ENCODE data around the gene ANKRD62. TPM values are rescaled to one million over a fixed set of nuclear protein-coding genes. Genes with fewer than 3 reads are reported as not detected.
"Not testable (repeated sequence)": the region's sequence is repeated elsewhere in the genome, so short reads cannot be mapped to it uniquely, and the experiment has no call there.

ANKRD62 gene
- total RNA-seq, 1 experiment from 2014 or later: not detected

GRCh38 chr18:12076424-12077140, 17.1 kb upstream of the ANKRD62 start:
- Histone ChIP-seq H3K36me3 (no peaks in the 10 kb centered on the region), H3K27me3 (replicated peaks) (peaks cover 5% of the 10 kb centered on the region; the same call in 1 of the 2 replicates), H3K27ac (no peak overlapping the region), H3K4me3 (peak overlapping the region; percentile 18; the same call in 1 of the 2 replicates), H3K9me3 (replicated peaks) (no peaks in the 10 kb centered on the region), H3K4me1 (replicated peaks) (no peaks in the 10 kb centered on the region)
- peak in 1 of 2 experiments; percentile 14 for DNase-seq (ENCODE audit: low read depth in 1 of 2, low spot score in 2 of 2)

- H3K9me3 ChIP-seq (replicated peaks); H3K36me3 ChIP-seq; H3K27me3 ChIP-seq (replicated peaks); DNase-seq (ENCODE audit: low read depth in 1 of 2, low spot score in 2 of 2); H3K4me3 ChIP-seq; H3K4me1 ChIP-seq (replicated peaks); H3K27ac ChIP-seq: not testable (repeated sequence)
Measured at GRCh38 chr18:12077994-12078393, 15.6 kb upstream of the ANKRD62 start.

- DNase-seq (ENCODE audit: low read depth in 1 of 2, low spot score in 2 of 2): peak in 1 of 2 experiments; percentile 14
- Histone ChIP-seq H3K4me3 (no peak overlapping the region), H3K27ac (no peak overlapping the region)
Measured at GRCh38 chr18:12079491-12080237, 14.0 kb upstream of the ANKRD62 start.

GRCh38 chr18:12085136-12085535, 8.5 kb upstream of the ANKRD62 start:
- H3K27me3 ChIP-seq (replicated peaks): no peaks in the 10 kb centered on the region
- no peak for DNase-seq (ENCODE audit: low read depth in 1 of 2, low spot score in 2 of 2)
- no peak overlapping the region for H3K4me3 ChIP-seq
- no peak overlapping the region for H3K27ac ChIP-seq
- no peaks in the 10 kb centered on the region for H3K4me1 ChIP-seq (replicated peaks)
- H3K9me3 ChIP-seq (replicated peaks): no peaks in the 10 kb centered on the region
- H3K36me3 ChIP-seq: no peaks in the 10 kb centered on the region

More at GRCh38 chr18:12079491-12080237, 14.0 kb upstream of the ANKRD62 start:
- H3K27me3 ChIP-seq (replicated peaks): no peaks in the 10 kb centered on the region; the same call in 1 of the 2 replicates
- no peaks in the 10 kb centered on the region for H3K36me3 ChIP-seq
- H3K4me1 ChIP-seq (replicated peaks): no peaks in the 10 kb centered on the region
- no peaks in the 10 kb centered on the region for H3K9me3 ChIP-seq (replicated peaks)

- Histone ChIP-seq H3K4me3 (no peak overlapping the region), H3K27ac (no peak overlapping the region), H3K36me3 (no peaks in the 10 kb centered on the region), H3K4me1 (replicated peaks) (no peaks in the 10 kb centered on the region), H3K27me3 (replicated peaks) (no peaks in the 10 kb centered on the region), H3K9me3 (replicated peaks) (no peaks in the 10 kb centered on the region)
- DNase-seq (ENCODE audit: low read depth in 1 of 2, low spot score in 2 of 2): no peak
Measured at GRCh38 chr18:12085786-12086185, 7.9 kb upstream of the ANKRD62 start.

- H3K9me3 ChIP-seq (replicated peaks): no peaks in the 10 kb centered on the region
- no peak overlapping the region for H3K27ac ChIP-seq
- H3K4me1 ChIP-seq (replicated peaks): no peaks in the 10 kb centered on the region
- no peak for DNase-seq (ENCODE audit: low read depth in 1 of 2, low spot score in 2 of 2)
- no peaks in the 10 kb centered on the region for H3K36me3 ChIP-seq
- no peaks in the 10 kb centered on the region for H3K27me3 ChIP-seq (replicated peaks)
- H3K4me3 ChIP-seq: no peak overlapping the region
Measured at GRCh38 chr18:12086249-12086648, 7.4 kb upstream of the ANKRD62 start.

GRCh38 chr18:12086677-12087470, 6.8 kb upstream of the ANKRD62 start:
- Histone ChIP-seq H3K9me3 (replicated peaks) (no peaks in the 10 kb centered on the region), H3K36me3 (no peaks in the 10 kb centered on the region), H3K4me1 (replicated peaks) (no peaks in the 10 kb centered on the region), H3K4me3 (no peak overlapping the region), H3K27me3 (replicated peaks) (no peaks in the 10 kb centered on the region), H3K27ac (no peak overlapping the region)
- DNase-seq (ENCODE audit: low read depth in 1 of 2, low spot score in 2 of 2): no peak

- DNase-seq (ENCODE audit: low read depth in 1 of 2, low spot score in 2 of 2): no peak
- H3K27me3 ChIP-seq (replicated peaks): no peaks in the 10 kb centered on the region
- H3K4me3 ChIP-seq: no peak overlapping the region
- H3K36me3 ChIP-seq: no peaks in the 10 kb centered on the region
- H3K4me1 ChIP-seq (replicated peaks): no peaks in the 10 kb centered on the region
- H3K27ac ChIP-seq: no peak overlapping the region
- no peaks in the 10 kb centered on the region for H3K9me3 ChIP-seq (replicated peaks)
Measured at GRCh38 chr18:12087471-12088025, 6.1 kb upstream of the ANKRD62 start.

- no peak overlapping the region for H3K4me3 ChIP-seq
- no peak overlapping the region for H3K27ac ChIP-seq
- DNase-seq (ENCODE audit: low read depth in 1 of 2, low spot score in 2 of 2): no peak
Measured at GRCh38 chr18:12088096-12088495, 5.5 kb upstream of the ANKRD62 start.

GRCh38 chr18:12088731-12089375, 4.8 kb upstream of the ANKRD62 start:
- no peak overlapping the region for H3K4me3 ChIP-seq
- DNase-seq (ENCODE audit: low read depth in 1 of 2, low spot score in 2 of 2): no peak
- H3K36me3 ChIP-seq: no peaks in the 10 kb centered on the region
- H3K9me3 ChIP-seq (replicated peaks): no peaks in the 10 kb centered on the region
- no peaks in the 10 kb centered on the region for H3K4me1 ChIP-seq (replicated peaks)
- H3K27ac ChIP-seq: no peak overlapping the region
- H3K27me3 ChIP-seq (replicated peaks): no peaks in the 10 kb centered on the region

More at GRCh38 chr18:12088096-12088495, 5.5 kb upstream of the ANKRD62 start:
- no peaks in the 10 kb centered on the region for H3K9me3 ChIP-seq (replicated peaks)
- no peaks in the 10 kb centered on the region for H3K4me1 ChIP-seq (replicated peaks)
- no peaks in the 10 kb centered on the region for H3K27me3 ChIP-seq (replicated peaks)
- H3K36me3 ChIP-seq: no peaks in the 10 kb centered on the region

GRCh38 chr18:12091538-12092141, 2.0 kb upstream of the ANKRD62 start:
- Histone ChIP-seq H3K36me3 (no peaks in the 10 kb centered on the region), H3K27me3 (replicated peaks) (no peaks in the 10 kb centered on the region; the same call in 1 of the 2 replicates), H3K9me3 (replicated peaks) (no peaks in the 10 kb centered on the region), H3K4me3 (no peak overlapping the region), H3K27ac (no peak overlapping the region), H3K4me1 (replicated peaks) (no peaks in the 10 kb centered on the region)
- DNase-seq (ENCODE audit: low read depth in 1 of 2, low spot score in 2 of 2): no peak

- Histone ChIP-seq H3K36me3 (no peaks in the 10 kb centered on the region), H3K4me1 (replicated peaks) (no peaks in the 10 kb centered on the region), H3K27ac (no peak overlapping the region), H3K9me3 (replicated peaks) (no peaks in the 10 kb centered on the region), H3K4me3 (no peak overlapping the region), H3K27me3 (replicated peaks) (no peaks in the 10 kb centered on the region; the same call in 1 of the 2 replicates)
- no peak for DNase-seq (ENCODE audit: low read depth in 1 of 2, low spot score in 2 of 2)
Measured at GRCh38 chr18:12092398-12093229, 1.0 kb upstream of the ANKRD62 start.
